NCI-H2196 (cell line): ENCODE results near the gene CNTNAP2.

ENCODE experiments used
- DNase-seq: peaks from one replicate; lab custom pipeline; 2025; ENCODE audit not compliant: unreplicated experiment; lab: John Stamatoyannopoulos, UW

CNTNAP2 gene

GRCh38 chr7:148340438-148341280 lies 2224.1 kb downstream of the CNTNAP2 start:
- no peak for DNase-seq

- no peak for DNase-seq
Measured at GRCh38 chr7:148344406-148344805, 2227.8 kb downstream of the CNTNAP2 start.

GRCh38 chr7:148347981-148348380 lies 2231.4 kb downstream of the CNTNAP2 start:
- DNase-seq = no peak

GRCh38 chr7:148348466-148348865 lies 2231.9 kb downstream of the CNTNAP2 start:
- DNase-seq = no peak

- no peak for DNase-seq
Measured at GRCh38 chr7:148356303-148356702, 2239.7 kb downstream of the CNTNAP2 start.

- DNase-seq = no peak
Measured at GRCh38 chr7:148362541-148362940, 2245.9 kb downstream of the CNTNAP2 start.

GRCh38 chr7:148367731-148368475 lies 2251.3 kb downstream of the CNTNAP2 start:
- no peak for DNase-seq

- no peak for DNase-seq
Measured at GRCh38 chr7:148368562-148368961, 2252.0 kb downstream of the CNTNAP2 start.

GRCh38 chr7:148371280-148371937 lies 2254.8 kb downstream of the CNTNAP2 start:
- DNase-seq = no peak

GRCh38 chr7:148374396-148375259 lies 2258.0 kb downstream of the CNTNAP2 start:
- DNase-seq = no peak

GRCh38 chr7:148379677-148380076 lies 2263.1 kb downstream of the CNTNAP2 start:
- no peak for DNase-seq

- no peak for DNase-seq
Measured at GRCh38 chr7:148380596-148381419, 2264.2 kb downstream of the CNTNAP2 start.

GRCh38 chr7:148382596-148382995 lies 2266.0 kb downstream of the CNTNAP2 start:
- DNase-seq = no peak

- DNase-seq = no peak
Measured at GRCh38 chr7:148383651-148384050, 2267.1 kb downstream of the CNTNAP2 start.

- no peak for DNase-seq
Measured at GRCh38 chr7:148385009-148385682, 2268.5 kb downstream of the CNTNAP2 start.

- DNase-seq = no peak
Measured at GRCh38 chr7:148390381-148390780, 2273.8 kb downstream of the CNTNAP2 start.

- DNase-seq = no peak
Measured at GRCh38 chr7:148391591-148391990, 2275.0 kb downstream of the CNTNAP2 start.

- no peak for DNase-seq
Measured at GRCh38 chr7:148394582-148394981, 2278.0 kb downstream of the CNTNAP2 start.

GRCh38 chr7:148395352-148395811 lies 2278.8 kb downstream of the CNTNAP2 start:
- DNase-seq = no peak
